GM23338 (cell line): Measurements from ENCODE around the gene CHD9. TPM values are rescaled to one million over a fixed set of nuclear protein-coding genes. Genes with fewer than 3 reads are reported as not detected.

Experiments used
- ATAC-seq: fragments of 200-7000 bp; cut with Tn5 transposase; 3 replicates; pipeline ENCODE4 v1.9.1; 2020
- DNase-seq: peaks from one replicate; pipeline ENCODE4 v3.0.0-alpha.2; 2015; ENCODE audit warnings: low spot score
- H2AFZ ChIP-seq: fragments of 200-600 bp; sonication (generic); 2 replicates; pipeline ENCODE4 v1.8.0; 2016; ENCODE audit warnings: antibody characterized with exemption, mild to moderate bottlenecking, moderate library complexity
- H3F3A ChIP-seq: fragments of 200-600 bp; sonication (generic); replicated peaks from 2 replicates; pipeline ENCODE4 v1.8.0; 2017; ENCODE audit warnings: antibody characterized with exemption, mixed run types, low read depth
- H3K27ac ChIP-seq: fragments of 200-600 bp; sonication (generic); 2 replicates; pipeline ENCODE4 v1.6.1; 2016; ENCODE audit warnings: low read depth
- H3K27me3 ChIP-seq: fragments of 200-600 bp; sonication (generic); 2 replicates; pipeline ENCODE4 v1.8.0; 2016; ENCODE audit warnings: mild to moderate bottlenecking, mixed run types, moderate library complexity; ENCODE audit not compliant: insufficient read depth
- H3K36me3 ChIP-seq: fragments of 200-600 bp; sonication (generic); 2 replicates; pipeline ENCODE4 v1.8.0; 2016; ENCODE audit warnings: mild to moderate bottlenecking; ENCODE audit not compliant: insufficient read depth
- H3K4me1 ChIP-seq: fragments of 200-600 bp; sonication (generic); 2 replicates; pipeline ENCODE4 v1.8.0; 2016; ENCODE audit warnings: mild to moderate bottlenecking, moderate library complexity; ENCODE audit not compliant: insufficient read depth
- H3K4me2 ChIP-seq: fragments of 200-600 bp; sonication (generic); 2 replicates; pipeline ENCODE4 v1.7.1; 2017; ENCODE audit warnings: mixed run types
- H3K4me3 ChIP-seq: fragments of 200-600 bp; sonication (generic); 2 replicates; pipeline ENCODE4 v1.6.1; 2016; ENCODE audit warnings: mixed run types
- H3K79me2 ChIP-seq: fragments of 200-600 bp; sonication (generic); replicated peaks from 2 replicates; pipeline ENCODE4 v1.8.0; 2017; ENCODE audit warnings: mild to moderate bottlenecking; ENCODE audit not compliant: insufficient read depth
- H3K9me2 ChIP-seq: fragments of 200-600 bp; sonication (generic); 2 replicates; pipeline ENCODE4 v1.8.0; 2017; ENCODE audit not compliant: insufficient read depth
- H4K20me1 ChIP-seq: fragments of 200-600 bp; sonication (generic); replicated peaks from 2 replicates; pipeline ENCODE4 v1.8.0; 2017; ENCODE audit warnings: mild to moderate bottlenecking; ENCODE audit not compliant: insufficient read depth
- H3K27ac Mint-ChIP-seq: 2 replicates; pipeline ENCODE4 v1.8.0; 2020; ENCODE audit warnings: inconsistent platforms, mild to moderate bottlenecking, moderate library complexity, mixed read lengths
- H3K27me3 Mint-ChIP-seq: 3 replicates; pipeline ENCODE4 v1.8.0; 2022; ENCODE audit warnings: low read depth, mild to moderate bottlenecking, moderate library complexity, mixed read lengths, inconsistent platforms; ENCODE audit not compliant: insufficient read depth, poor library complexity
- H3K36me3 Mint-ChIP-seq: 3 replicates; pipeline ENCODE4 v1.8.0; 2021; ENCODE audit warnings: low read depth, mild to moderate bottlenecking, inconsistent platforms, moderate library complexity, mixed read lengths
- H3K4me1 Mint-ChIP-seq: 3 replicates; pipeline ENCODE4 v1.8.0; 2020; ENCODE audit warnings: mild to moderate bottlenecking, inconsistent platforms, mixed read lengths
- H3K4me3 Mint-ChIP-seq: 3 replicates; pipeline ENCODE4 v1.8.0; 2021; ENCODE audit warnings: moderate library complexity, mild to moderate bottlenecking, inconsistent platforms, mixed read lengths
- H3K9me3 Mint-ChIP-seq: 3 replicates; pipeline ENCODE4 v1.8.0; 2020; ENCODE audit warnings: moderate library complexity, mild to moderate bottlenecking, inconsistent platforms, mixed read lengths
- CREB1 ChIP-seq: fragments of 250-450 bp; sonication (Bioruptor Pico); IDR thresholded peaks from 2 replicates; pipeline ENCODE4 v1.5.0; 2020; ENCODE audit warnings: low read depth, mild to moderate bottlenecking, moderate library complexity
- EZH2 ChIP-seq: fragments of 200-600 bp; sonication (generic); IDR thresholded peaks from one replicate; pipeline ENCODE4 v1.8.0; 2017; ENCODE audit warnings: antibody characterized with exemption, mild to moderate bottlenecking, low read depth; ENCODE audit not compliant: unreplicated experiment
- JUNB ChIP-seq: IDR thresholded peaks from one replicate; pipeline ENCODE4 v1.6.1; 2016; ENCODE audit warnings: antibody characterized with exemption; ENCODE audit not compliant: unreplicated experiment
- NANOG ChIP-seq: IDR thresholded peaks from 2 replicates; pipeline ENCODE4 v1.6.1; 2016; ENCODE audit warnings: antibody characterized with exemption, borderline replicate concordance
- POLR2AphosphoS5 ChIP-seq: IDR thresholded peaks from 2 replicates; pipeline ENCODE4 v1.6.1; 2016; ENCODE audit warnings: antibody characterized with exemption, low read depth
- ZNF114 ChIP-seq: fragments of 250-450 bp; sonication (Bioruptor Pico); IDR thresholded peaks from 2 replicates; pipeline ENCODE4 v1.5.0; 2020; ENCODE audit warnings: mild to moderate bottlenecking, moderate library complexity
- ZNF331 ChIP-seq: fragments of 250-450 bp; sonication (Bioruptor Pico); IDR thresholded peaks from 2 replicates; pipeline ENCODE4 v1.5.0; 2020; ENCODE audit warnings: low read depth, mild to moderate bottlenecking, moderate library complexity
- polyA plus RNA-seq: library from polyadenylated mRNA; unstranded; fragments of >200 nt; fragmentation: Nextera tagmentation; extraction: Ambion mirVana; gene quantifications from 2 replicates; pipeline ENCODE4 v1.2.1, GENCODE V29; 2016
- total RNA-seq: library from RNA; depleted of rRNA; stranded (reverse); fragments of >200 nt; shearing (Covaris generic); gene quantifications from 2 replicates; pipeline ENCODE4 v1.2.3, GENCODE V29; 2014
- TF ChIP-seq, protein P1 (sequence below), 2 experiments: fragments of 200-600 bp in 1 of 2; sonication (generic) in 1 of 2; conservative IDR thresholded peaks; 2 replicates each; pipeline versions ENCODE4 v1.5.1 to v1.6.1; 2016 to 2017; ENCODE audit warnings: antibody characterized with exemption in 2 of 2, low read depth in 2 of 2, mild to moderate bottlenecking in 2 of 2, moderate library complexity in 1 of 2

CHD9 gene
- total and polyA plus RNA-seq, 2 experiments from 2014 or later, result 18.8 to 46.6 TPM

DNA sequence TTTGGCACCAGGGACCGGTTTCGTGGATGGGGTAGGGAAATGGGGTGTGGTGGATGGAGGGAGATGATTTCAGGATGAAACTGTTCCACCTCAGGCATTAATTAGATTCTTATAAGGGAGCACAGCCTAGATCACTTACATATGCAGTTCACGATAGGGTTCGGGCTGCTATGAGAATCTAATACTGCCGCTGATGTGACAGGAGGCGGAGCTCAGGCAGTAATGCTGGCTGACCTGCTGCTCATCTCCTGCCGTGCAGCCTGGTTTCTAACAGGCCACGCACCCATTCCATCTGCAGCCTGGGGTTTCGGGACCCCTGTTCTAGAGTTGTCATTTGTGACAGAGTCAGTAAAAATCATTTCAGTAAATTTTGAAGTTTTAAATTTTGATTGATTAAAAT, 99.7 kb downstream of the CHD9 start (continued):
- TF ChIP-seq CREB1 (CRISPR knock-in tag), result no peak
- TF ChIP-seq ZNF331 (CRISPR knock-in tag), result no peak
- no peak for TF ChIP-seq ZNF114 (CRISPR knock-in tag)

DNA sequence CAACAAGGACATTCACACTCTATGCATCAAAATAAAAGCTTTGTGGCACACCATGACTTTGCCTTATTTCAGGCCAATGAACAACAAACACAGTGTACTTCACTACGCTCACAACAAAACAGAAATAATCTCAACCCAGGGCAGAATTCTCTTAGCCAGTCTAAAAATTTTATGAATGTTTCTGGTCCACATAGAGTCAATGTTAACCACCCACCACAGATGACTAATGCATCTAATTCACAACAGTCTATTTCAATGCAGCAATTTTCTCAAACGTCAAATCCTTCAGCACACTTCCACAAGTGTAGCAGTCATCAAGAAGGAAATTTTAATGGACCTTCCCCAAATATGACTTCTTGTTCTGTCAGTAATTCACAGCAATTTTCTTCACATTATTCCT, 101.7 kb downstream of the CHD9 start:
- no peak overlapping the region for H3K4me3 Mint-ChIP-seq
- no peaks in the 10 kb centered on the region for H3K27me3 Mint-ChIP-seq
- Histone ChIP-seq H2AFZ (no peak overlapping the region), H3K27me3 (no peaks in the 10 kb centered on the region), H3K36me3 (peaks cover 4% of the 10 kb centered on the region; the same call in 1 of the 2 replicates), H3K9me2 (no peaks in the 10 kb centered on the region), H3K4me1 (no peaks in the 10 kb centered on the region), H3F3A (no peaks in the 10 kb centered on the region), H3K4me2 (no peak overlapping the region), H4K20me1 (no peaks in the 10 kb centered on the region), H3K27ac (no peak overlapping the region), H3K79me2 (peaks cover 11% of the 10 kb centered on the region), H3K4me3 (no peak overlapping the region)
- H3K4me1 Mint-ChIP-seq, result peaks cover 12% of the 10 kb centered on the region
- H3K36me3 Mint-ChIP-seq, result peaks cover 6% of the 10 kb centered on the region; the same call in 2 of the 3 replicates
- no peak for DNase-seq
- no peaks in the 10 kb centered on the region for H3K9me3 Mint-ChIP-seq
- no peak for TF ChIP-seq POLR2AphosphoS5
- no peak for TF ChIP-seq NANOG
- no peak overlapping the region for H3K27ac Mint-ChIP-seq
- ATAC-seq, result no peak

DNA sequence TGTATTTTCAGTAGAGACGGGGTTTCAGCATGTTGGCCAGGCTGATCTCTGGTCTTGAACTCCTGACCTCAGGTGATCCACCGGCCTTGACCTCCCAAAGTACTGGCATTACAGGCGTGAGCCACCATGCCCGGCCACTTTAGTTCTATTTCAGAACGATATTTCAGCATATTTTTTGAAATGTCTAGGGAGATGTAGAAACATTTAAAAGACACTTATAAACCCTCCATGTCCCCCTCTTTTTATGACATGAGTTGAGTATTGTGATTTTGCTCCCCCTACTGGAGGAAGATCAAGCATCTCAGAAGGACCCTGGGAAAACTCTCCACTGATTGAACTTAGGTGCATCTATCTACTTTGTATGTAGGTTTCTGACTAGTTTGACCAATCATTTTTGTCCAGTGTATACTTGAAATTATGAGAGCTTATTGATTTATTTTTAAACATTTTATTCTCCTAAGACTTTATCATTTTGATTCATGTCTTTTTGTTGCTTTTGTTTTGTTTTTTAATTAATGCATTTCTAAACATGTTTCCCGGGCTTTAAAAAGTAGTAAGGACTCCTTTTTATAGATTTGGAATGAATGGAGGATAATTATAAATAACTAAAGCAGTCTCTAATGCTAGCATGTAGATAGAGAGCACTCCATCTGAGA, 105.1 kb downstream of the CHD9 start:
- H3F3A ChIP-seq, result no peaks in the 10 kb centered on the region
- TF ChIP-seq, protein P1, sequence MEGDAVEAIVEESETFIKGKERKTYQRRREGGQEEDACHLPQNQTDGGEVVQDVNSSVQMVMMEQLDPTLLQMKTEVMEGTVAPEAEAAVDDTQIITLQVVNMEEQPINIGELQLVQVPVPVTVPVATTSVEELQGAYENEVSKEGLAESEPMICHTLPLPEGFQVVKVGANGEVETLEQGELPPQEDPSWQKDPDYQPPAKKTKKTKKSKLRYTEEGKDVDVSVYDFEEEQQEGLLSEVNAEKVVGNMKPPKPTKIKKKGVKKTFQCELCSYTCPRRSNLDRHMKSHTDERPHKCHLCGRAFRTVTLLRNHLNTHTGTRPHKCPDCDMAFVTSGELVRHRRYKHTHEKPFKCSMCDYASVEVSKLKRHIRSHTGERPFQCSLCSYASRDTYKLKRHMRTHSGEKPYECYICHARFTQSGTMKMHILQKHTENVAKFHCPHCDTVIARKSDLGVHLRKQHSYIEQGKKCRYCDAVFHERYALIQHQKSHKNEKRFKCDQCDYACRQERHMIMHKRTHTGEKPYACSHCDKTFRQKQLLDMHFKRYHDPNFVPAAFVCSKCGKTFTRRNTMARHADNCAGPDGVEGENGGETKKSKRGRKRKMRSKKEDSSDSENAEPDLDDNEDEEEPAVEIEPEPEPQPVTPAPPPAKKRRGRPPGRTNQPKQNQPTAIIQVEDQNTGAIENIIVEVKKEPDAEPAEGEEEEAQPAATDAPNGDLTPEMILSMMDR (conservative IDR thresholded peaks at IDR 0.05; ENCODE audit: low read depth in 2 of 2), result peak; percentile 69 to 84
- TF ChIP-seq EZH2 (no peak), JUNB (no peak)
- no peak overlapping the region for H3K27ac ChIP-seq
- H4K20me1 ChIP-seq, result no peaks in the 10 kb centered on the region
- H3K79me2 ChIP-seq, result no peaks in the 10 kb centered on the region
- H3K27me3 ChIP-seq, result no peaks in the 10 kb centered on the region
- Mint-ChIP-seq H3K36me3 (peaks cover 6% of the 10 kb centered on the region; the same call in 2 of the 3 replicates), H3K9me3 (no peaks in the 10 kb centered on the region), H3K27me3 (no peaks in the 10 kb centered on the region), H3K27ac (no peak overlapping the region), H3K4me1 (peaks cover 6% of the 10 kb centered on the region), H3K4me3 (no peak overlapping the region)
- DNase-seq (peak; percentile 79), ATAC-seq (peak; percentile 80)
- H3K4me1 ChIP-seq, result no peaks in the 10 kb centered on the region
- no peak overlapping the region for H3K4me2 ChIP-seq
- H3K4me3 ChIP-seq, result no peak overlapping the region
- no peaks in the 10 kb centered on the region for H3K9me2 ChIP-seq
- H2AFZ ChIP-seq, result no peak overlapping the region
- H3K36me3 ChIP-seq, result peaks cover 4% of the 10 kb centered on the region; the same call in 1 of the 2 replicates
